IMR-90 (cell line): ENCODE measurements around the gene FOXB2. TPM values are rescaled to one million over a fixed set of nuclear protein-coding genes. Genes with fewer than 3 reads are reported as not detected.

ENCODE experiments used
- ATAC-seq: fragments of 200-7000 bp; cut with Tn5 transposase; 2 replicates; pipeline ENCODE4 v1.9.1; 2020; ENCODE audit warnings: low read depth, mild to moderate bottlenecking, moderate library complexity
- Bru-seq: library from RNA; stranded (reverse); fragments of 400-500 nt; gene quantifications from one replicate; lab custom pipeline; 2021; lab: Mats Ljungman, UMichigan
- BruChase-seq, 2 experiments: library from RNA; stranded (reverse); fragments of 400-500 nt; gene quantifications; one replicate each; lab custom pipeline; 2021; lab: Mats Ljungman, UMichigan
- BruUV-seq: library from RNA; stranded (reverse); fragments of 400-500 nt; replicated peaks from 2 replicates; lab custom pipeline; 2021; lab: Mats Ljungman, UMichigan
- CTCF ChIA-PET: fragments of 300-600 bp; formaldehyde crosslinking; extraction: SDS; loops from one replicate; lab custom pipeline; 2021; ENCODE audit warnings: antibody characterized with exemption; lab: Yijun Ruan, JAX
- POLR2A ChIA-PET: fragments of 300-600 bp; sonication (Branson Sonifier 250); formaldehyde crosslinking; loops from one replicate; lab custom pipeline; 2022; ENCODE audit warnings: antibody characterized with exemption; ENCODE audit not compliant: unreplicated experiment; lab: Charles Lee
- DNase-seq: peaks from one replicate; pipeline ENCODE4 v3.0.0; 2013
- H2AFZ ChIP-seq: replicated peaks from 2 replicates; pipeline ENCODE3; 2013; ENCODE audit warnings: low read length, mild to moderate bottlenecking; ENCODE audit not compliant: poor library complexity
- H2AK5ac ChIP-seq: 2 replicates; pipeline ENCODE4 v1.6.1; 2013; ENCODE audit warnings: low read depth, low read length, inconsistent platforms
- H2AK9ac ChIP-seq: replicated peaks from 2 replicates; pipeline ENCODE3; 2013; ENCODE audit warnings: mild to moderate bottlenecking, low read depth, low read length, moderate library complexity; ENCODE audit not compliant: poor library complexity
- H2BK120ac ChIP-seq: 2 replicates; pipeline ENCODE4 v1.6.1; 2013; ENCODE audit warnings: low read depth, low read length, inconsistent platforms
- H2BK15ac ChIP-seq: 3 replicates; pipeline ENCODE4 v1.6.1; 2013; ENCODE audit warnings: low read depth, low read length, inconsistent platforms
- H2BK20ac ChIP-seq: 2 replicates; pipeline ENCODE4 v1.6.1; 2013; ENCODE audit warnings: low read depth, mild to moderate bottlenecking, inconsistent platforms, low read length, moderate library complexity
- H2BK5ac ChIP-seq: 2 replicates; pipeline ENCODE4 v1.6.1; 2013; ENCODE audit warnings: mild to moderate bottlenecking, low read depth, low read length, inconsistent platforms; ENCODE audit not compliant: poor library complexity, severe bottlenecking
- H3K14ac ChIP-seq: replicated peaks from 2 replicates; pipeline ENCODE4 v1.6.1; 2013; ENCODE audit warnings: low read depth, low read length, inconsistent platforms
- H3K18ac ChIP-seq: 2 replicates; pipeline ENCODE4 v1.6.1; 2013; ENCODE audit warnings: low read depth, low read length, control low read depth
- H3K23ac ChIP-seq: 2 replicates; pipeline ENCODE4 v1.6.1; 2013; ENCODE audit warnings: low read depth, low read length, inconsistent platforms
- H3K27ac ChIP-seq: 2 replicates; pipeline ENCODE4 v1.5.1; 2013; ENCODE audit warnings: mild to moderate bottlenecking, control low read depth, low read length; ENCODE audit not compliant: insufficient read depth
- H3K27me3 ChIP-seq: 2 replicates; pipeline ENCODE4 v1.6.1; 2013; ENCODE audit warnings: low read length; ENCODE audit not compliant: control insufficient read depth, insufficient read depth
- H3K36me3 ChIP-seq: 2 replicates; pipeline ENCODE4 v1.6.1; 2013; ENCODE audit warnings: low read length, mixed read lengths; ENCODE audit not compliant: control insufficient read depth, insufficient read depth
- H3K4ac ChIP-seq: 2 replicates; pipeline ENCODE4 v1.6.1; 2013; ENCODE audit warnings: low read depth, low read length, inconsistent platforms
- H3K4me1 ChIP-seq: 2 replicates; pipeline ENCODE4 v1.6.1; 2013; ENCODE audit warnings: low read length, mixed read lengths; ENCODE audit not compliant: control insufficient read depth, insufficient read depth
- H3K4me2 ChIP-seq: 2 replicates; pipeline ENCODE4 v1.6.1; 2013; ENCODE audit warnings: low read depth, mild to moderate bottlenecking, control low read depth, low read length, moderate library complexity
- H3K4me3 ChIP-seq: 2 replicates; pipeline ENCODE4 v1.5.1; 2013; ENCODE audit warnings: low read depth, mild to moderate bottlenecking, control low read depth, low read length, moderate library complexity; ENCODE audit not compliant: insufficient read depth
- H3K56ac ChIP-seq: 2 replicates; pipeline ENCODE4 v1.6.1; 2013; ENCODE audit warnings: low read length, inconsistent platforms; ENCODE audit not compliant: insufficient read depth; ENCODE audit errors: extremely low read depth
- H3K79me1 ChIP-seq, 2 experiments: 2 replicates each; pipeline ENCODE4 v1.6.1; 2013; ENCODE audit warnings: low read length in 2 of 2, inconsistent platforms in 1 of 2, low read depth in 1 of 2
- H3K9ac ChIP-seq: 2 replicates; pipeline ENCODE4 v1.6.1; 2013; ENCODE audit warnings: low read depth, low read length, control low read depth
- H3K9me1 ChIP-seq: 2 replicates; pipeline ENCODE4 v1.6.1; 2013; ENCODE audit warnings: low read length, inconsistent platforms; ENCODE audit not compliant: insufficient read depth
- H3K9me3 ChIP-seq: 2 replicates; pipeline ENCODE4 v1.6.1; 2013; ENCODE audit warnings: low read length; ENCODE audit not compliant: control insufficient read depth, insufficient read depth
- H4K20me1 ChIP-seq: 2 replicates; pipeline ENCODE4 v1.6.1; 2013; ENCODE audit warnings: low read length, inconsistent platforms; ENCODE audit not compliant: insufficient read depth
- H4K5ac ChIP-seq: 2 replicates; pipeline ENCODE4 v1.6.1; 2013; ENCODE audit warnings: mild to moderate bottlenecking, low read depth, low read length, control low read depth
- H4K8ac ChIP-seq, 2 experiments: 2 replicates each; pipeline ENCODE4 v1.6.1; 2013; ENCODE audit warnings: low read depth in 2 of 2, low read length in 2 of 2, control low read depth in 1 of 2, inconsistent platforms in 1 of 2
- H4K91ac ChIP-seq: 2 replicates; pipeline ENCODE4 v1.6.1; 2013; ENCODE audit warnings: low read depth, low read length, inconsistent platforms; ENCODE audit not compliant: insufficient read depth
- BHLHE40 ChIP-seq: fragments of 150-350 bp; IDR thresholded peaks from 2 replicates; pipeline ENCODE4 v1.6.1; 2016; ENCODE audit warnings: mild to moderate bottlenecking, low read depth, low read length
- CEBPB ChIP-seq: IDR thresholded peaks from 2 replicates; pipeline ENCODE4 v1.6.1; 2012; ENCODE audit warnings: low read depth, low read length, improper control_type of control experiment
- CHD1 ChIP-seq: IDR thresholded peaks from 2 replicates; pipeline ENCODE4 v1.6.1; 2012; ENCODE audit warnings: low read depth, low read length, improper control_type of control experiment
- FOS ChIP-seq: fragments of 150-350 bp; IDR thresholded peaks from 2 replicates; pipeline ENCODE4 v1.6.1; 2016; ENCODE audit warnings: low read depth, low read length
- MAFK ChIP-seq: IDR thresholded peaks from 2 replicates; pipeline ENCODE4 v1.6.1; 2012; ENCODE audit warnings: low read depth, low read length, improper control_type of control experiment
- MAZ ChIP-seq: IDR thresholded peaks from 2 replicates; pipeline ENCODE4 v1.6.1; 2012; ENCODE audit warnings: low read depth, mild to moderate bottlenecking, low read length, improper control_type of control experiment, moderate library complexity, borderline replicate concordance
- MXI1 ChIP-seq: IDR thresholded peaks from 2 replicates; pipeline ENCODE4 v1.6.1; 2012; ENCODE audit warnings: low read depth, mild to moderate bottlenecking, low read length, moderate library complexity, borderline replicate concordance
- NFE2L2 ChIP-seq: fragments of 150-350 bp; IDR thresholded peaks from 2 replicates; pipeline ENCODE4 v1.6.1; 2016; ENCODE audit warnings: low read depth, mild to moderate bottlenecking, low read length
- POLR2A ChIP-seq: IDR thresholded peaks from 2 replicates; pipeline ENCODE4 v1.6.1; 2012; ENCODE audit warnings: mild to moderate bottlenecking, low read depth, low read length
- RCOR1 ChIP-seq: IDR thresholded peaks from 2 replicates; pipeline ENCODE4 v1.6.1; 2012; ENCODE audit warnings: mild to moderate bottlenecking, low read length, improper control_type of control experiment; ENCODE audit not compliant: insufficient replicate concordance
- SMC3 ChIP-seq: fragments of 150-350 bp; IDR thresholded peaks from 2 replicates; pipeline ENCODE4 v1.6.1; 2016; ENCODE audit warnings: low read depth, mild to moderate bottlenecking, antibody characterized with exemption, low read length, moderate library complexity
- WGBS, 2 experiments: methylation state at CpG; one replicate each; pipeline versions ENCODE4 v1.1.5 to v1.1.7; 2013; ENCODE audit warnings: missing lambda C conversion rate in 2 of 2; ENCODE audit not compliant: insufficient read length in 1 of 2; ENCODE audit errors: extremely low coverage in 2 of 2; 5-methylcytosine and 5-hydroxymethylcytosine counted together
- dilution Hi-C: fragments of 300-500 bp; cut with HindIII; formaldehyde crosslinking; loops from one replicate; pipeline ENCODE4 v1.14.3; 2018; ENCODE audit warnings: low sequenced_read_pairs; ENCODE audit not compliant: unreplicated experiment
- in situ Hi-C: fragments of 300-500 bp; cut with MboI; formaldehyde crosslinking; loops from 3 replicates; pipeline ENCODE4 v1.14.3; 2019; ENCODE audit warnings: low sequenced_read_pairs, inconsistent platforms, mixed read lengths
- intact Hi-C: fragments of 100-400 bp; cut with micrococcal nuclease; formaldehyde crosslinking; loops from 2 replicates; pipeline ENCODE4 v1.10.0; 2022
- long read RNA-seq: library from polyadenylated mRNA; unstranded; transcript quantifications from one replicate; pipeline ENCODE4 v2.0.0, GENCODE V29; 2021; ENCODE audit not compliant: unreplicated experiment
- polyA plus RNA-seq, 3 experiments: library from polyadenylated mRNA; depleted of rRNA; stranded (reverse); fragments of >200 nt; gene quantifications; 2 replicates each; pipeline ENCODE4 v1.2.3, GENCODE V29; 2012; ENCODE audit warnings: low replicate concordance in 1 of 3
- total RNA-seq: library from RNA; depleted of rRNA; stranded (reverse); fragments of >200 nt; gene quantifications from 2 replicates; pipeline ENCODE4 v1.2.3, GENCODE V29; 2012; rRNA removed
- TF ChIP-seq, protein P1 (sequence below): fragments of 150-350 bp; IDR thresholded peaks from 2 replicates; pipeline ENCODE4 v1.6.1; 2017; ENCODE audit warnings: mild to moderate bottlenecking, antibody characterized with exemption, low read length, low read depth
- TF ChIP-seq, protein P2 (sequence below): conservative IDR thresholded peaks from 2 replicates; pipeline ENCODE4 v1.5.1; 2012; ENCODE audit warnings: mild to moderate bottlenecking, low read depth, low read length, improper control_type of control experiment
- TF ChIP-seq, protein P3 (sequence below): fragments of 150-350 bp; IDR thresholded peaks from 2 replicates; pipeline ENCODE4 v1.6.1; 2016; ENCODE audit warnings: low read depth, mild to moderate bottlenecking, low read length, moderate library complexity, borderline replicate concordance

The FOXB2 gene
- total RNA-seq (not detected in 2 replicates), polyA plus RNA-seq (2012; rRNA removed) (not detected in 2 replicates), Bru-seq, nascent RNA (not detected), BruChase-seq, experiment 1, labeled RNA remaining after a 6-hour chase (not detected), BruChase-seq, experiment 2, labeled RNA remaining after a 2-hour chase (not detected)
- not detected in 2 replicates for polyA plus RNA-seq (2012; cell fraction: cytosol; rRNA removed)
- polyA plus RNA-seq (2012; cell fraction: nucleus; rRNA removed; ENCODE audit: low replicate concordance) = not detected in 2 replicates
- long read RNA-seq = 0 reads

DNA sequence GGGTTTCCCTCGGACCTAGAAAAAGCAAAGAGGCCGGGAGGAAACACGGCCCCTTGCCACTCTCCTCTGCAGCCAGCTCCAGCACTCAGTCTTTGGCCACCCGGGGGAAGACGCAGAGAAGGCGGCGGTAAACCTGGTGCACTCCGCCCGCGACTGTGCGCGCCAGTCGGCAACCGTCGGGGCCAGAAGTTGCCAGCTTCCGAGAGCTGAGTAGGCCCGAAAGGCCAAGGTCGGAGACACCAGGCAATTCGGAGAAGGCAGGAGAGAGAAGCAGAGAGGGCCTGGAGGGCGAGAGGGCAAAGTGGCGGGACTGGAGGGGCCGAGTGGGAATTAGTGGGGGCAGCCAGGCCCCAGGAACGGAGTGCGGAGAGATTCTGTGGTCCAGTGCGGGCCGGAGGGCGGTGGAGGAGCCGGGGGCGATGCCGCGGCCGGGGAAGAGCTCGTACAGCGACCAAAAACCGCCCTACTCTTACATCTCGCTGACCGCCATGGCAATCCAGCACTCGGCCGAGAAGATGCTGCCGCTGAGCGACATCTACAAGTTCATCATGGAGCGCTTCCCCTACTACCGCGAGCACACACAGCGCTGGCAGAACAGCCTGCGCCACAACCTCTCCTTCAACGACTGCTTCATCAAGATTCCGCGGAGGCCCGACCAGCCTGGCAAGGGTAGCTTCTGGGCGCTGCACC is at the start of gene FOXB2:
TSS of gene FOXB2 (plus strand) at position 420 of the 690 bp plus-strand sequence. CDS start at position 420, 0 bp downstream.
- peaks cover 22% of the 10 kb centered on the region for H3K9me3 ChIP-seq
- no peak within 1 kb of the TSS for H3K14ac ChIP-seq
- no peaks in the 10 kb centered on the region for H3K9me1 ChIP-seq
- intact Hi-C loops (no loop called here), dilution Hi-C loops (no loop called here), in situ Hi-C loops (no loop called here)
- no peak within 1 kb of the TSS for H4K5ac ChIP-seq
- H3K36me3 ChIP-seq = no peaks in the 10 kb centered on the region
- H3K79me1 ChIP-seq = no peaks in the 10 kb centered on the region
- H4K91ac ChIP-seq = no peak within 1 kb of the TSS
- H4K8ac ChIP-seq = no peak within 1 kb of the TSS
- no peak within 1 kb of the TSS for H3K4ac ChIP-seq
- H2AFZ ChIP-seq = peak within 1 kb of the TSS; percentile 64
- no peaks in the 10 kb centered on the region; the same call in 1 of the 2 replicates for H3K4me1 ChIP-seq
- WGBS, 2 experiments = 9% methylated on average over 19 of the region's 51 CpGs; no CpG with 5 or more reads in 1 of the 2 experiments
- H3K27ac ChIP-seq = no peak within 1 kb of the TSS
- no peak within 1 kb of the TSS for H3K56ac ChIP-seq
- BruUV-seq = no TSS peak
- H3K4me3 ChIP-seq = no peak within 1 kb of the TSS
- H3K27me3 ChIP-seq = peaks cover 97% of the 10 kb centered on the region
- H2AK5ac ChIP-seq = no peak within 1 kb of the TSS
- no peak within 1 kb of the TSS for H2BK15ac ChIP-seq
- H3K4me2 ChIP-seq = no peak within 1 kb of the TSS; the same call in 1 of the 2 replicates
- ATAC-seq (no peak), DNase-seq (no peak)
- H4K20me1 ChIP-seq = no peaks in the 10 kb centered on the region
- POLR2A ChIA-PET = no interaction called here
- CTCF ChIA-PET = no interaction called here
- no peak within 1 kb of the TSS for H3K23ac ChIP-seq
- H2BK5ac ChIP-seq = no peak within 1 kb of the TSS
- no peak within 1 kb of the TSS for H2BK120ac ChIP-seq
- H2AK9ac ChIP-seq = no peak within 1 kb of the TSS
- no peak within 1 kb of the TSS for H2BK20ac ChIP-seq
- no peak within 1 kb of the TSS for H3K9ac ChIP-seq
- no peak within 1 kb of the TSS for H3K18ac ChIP-seq
- TF ChIP-seq POLR2A = no peak
- TF ChIP-seq MXI1 = no peak
- TF ChIP-seq, protein P1, sequence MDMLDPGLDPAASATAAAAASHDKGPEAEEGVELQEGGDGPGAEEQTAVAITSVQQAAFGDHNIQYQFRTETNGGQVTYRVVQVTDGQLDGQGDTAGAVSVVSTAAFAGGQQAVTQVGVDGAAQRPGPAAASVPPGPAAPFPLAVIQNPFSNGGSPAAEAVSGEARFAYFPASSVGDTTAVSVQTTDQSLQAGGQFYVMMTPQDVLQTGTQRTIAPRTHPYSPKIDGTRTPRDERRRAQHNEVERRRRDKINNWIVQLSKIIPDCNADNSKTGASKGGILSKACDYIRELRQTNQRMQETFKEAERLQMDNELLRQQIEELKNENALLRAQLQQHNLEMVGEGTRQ = no peak
- TF ChIP-seq MAFK = no peak
- no peak for TF ChIP-seq RCOR1
- no peak for TF ChIP-seq CEBPB
- TF ChIP-seq BHLHE40 = no peak
- TF ChIP-seq, protein P2, sequence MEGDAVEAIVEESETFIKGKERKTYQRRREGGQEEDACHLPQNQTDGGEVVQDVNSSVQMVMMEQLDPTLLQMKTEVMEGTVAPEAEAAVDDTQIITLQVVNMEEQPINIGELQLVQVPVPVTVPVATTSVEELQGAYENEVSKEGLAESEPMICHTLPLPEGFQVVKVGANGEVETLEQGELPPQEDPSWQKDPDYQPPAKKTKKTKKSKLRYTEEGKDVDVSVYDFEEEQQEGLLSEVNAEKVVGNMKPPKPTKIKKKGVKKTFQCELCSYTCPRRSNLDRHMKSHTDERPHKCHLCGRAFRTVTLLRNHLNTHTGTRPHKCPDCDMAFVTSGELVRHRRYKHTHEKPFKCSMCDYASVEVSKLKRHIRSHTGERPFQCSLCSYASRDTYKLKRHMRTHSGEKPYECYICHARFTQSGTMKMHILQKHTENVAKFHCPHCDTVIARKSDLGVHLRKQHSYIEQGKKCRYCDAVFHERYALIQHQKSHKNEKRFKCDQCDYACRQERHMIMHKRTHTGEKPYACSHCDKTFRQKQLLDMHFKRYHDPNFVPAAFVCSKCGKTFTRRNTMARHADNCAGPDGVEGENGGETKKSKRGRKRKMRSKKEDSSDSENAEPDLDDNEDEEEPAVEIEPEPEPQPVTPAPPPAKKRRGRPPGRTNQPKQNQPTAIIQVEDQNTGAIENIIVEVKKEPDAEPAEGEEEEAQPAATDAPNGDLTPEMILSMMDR = no peak
- TF ChIP-seq NFE2L2 = no peak
- TF ChIP-seq, protein P3, sequence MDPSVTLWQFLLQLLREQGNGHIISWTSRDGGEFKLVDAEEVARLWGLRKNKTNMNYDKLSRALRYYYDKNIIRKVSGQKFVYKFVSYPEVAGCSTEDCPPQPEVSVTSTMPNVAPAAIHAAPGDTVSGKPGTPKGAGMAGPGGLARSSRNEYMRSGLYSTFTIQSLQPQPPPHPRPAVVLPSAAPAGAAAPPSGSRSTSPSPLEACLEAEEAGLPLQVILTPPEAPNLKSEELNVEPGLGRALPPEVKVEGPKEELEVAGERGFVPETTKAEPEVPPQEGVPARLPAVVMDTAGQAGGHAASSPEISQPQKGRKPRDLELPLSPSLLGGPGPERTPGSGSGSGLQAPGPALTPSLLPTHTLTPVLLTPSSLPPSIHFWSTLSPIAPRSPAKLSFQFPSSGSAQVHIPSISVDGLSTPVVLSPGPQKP = no peak
- TF ChIP-seq CHD1 = no peak
- no peak for TF ChIP-seq FOS
- TF ChIP-seq MAZ = no peak
- TF ChIP-seq SMC3 = no peak
